GM21360 (cell line): Measurements from ENCODE around the gene DUSP8.

ENCODE experiments used
- ATAC-seq: cut with Tn5 transposase; IDR thresholded peaks from one replicate; pipeline ENCODE4 v1.9.1; 2021; ENCODE audit warnings: mild to moderate bottlenecking, moderate library complexity; ENCODE audit not compliant: unreplicated experiment

DUSP8 gene

GRCh38 chr11:1556278-1556902 is 15.7 kb downstream of the DUSP8 start:
- no peak for ATAC-seq

GRCh38 chr11:1555713-1556153 is 16.3 kb downstream of the DUSP8 start:
- no peak for ATAC-seq

GRCh38 chr11:1554981-1555712 is 16.9 kb downstream of the DUSP8 start:
- no peak for ATAC-seq

GRCh38 chr11:1553808-1554594 is 18.1 kb downstream of the DUSP8 start:
- ATAC-seq: no peak

- no peak for ATAC-seq
Measured at GRCh38 chr11:1549338-1550330, 22.4 kb downstream of the DUSP8 start.

- no peak for ATAC-seq
Measured at GRCh38 chr11:1548221-1549070, 23.6 kb downstream of the DUSP8 start.

GRCh38 chr11:1547467-1548098 is 24.5 kb downstream of the DUSP8 start:
- no peak for ATAC-seq

GRCh38 chr11:1546536-1547466 is 25.3 kb downstream of the DUSP8 start:
- ATAC-seq: no peak

- ATAC-seq: no peak
Measured at GRCh38 chr11:1546077-1546535, 26.0 kb downstream of the DUSP8 start.

- no peak for ATAC-seq
Measured at GRCh38 chr11:1545432-1545831, 26.6 kb downstream of the DUSP8 start.

GRCh38 chr11:1544536-1544935 is 27.5 kb downstream of the DUSP8 start:
- ATAC-seq: no peak

GRCh38 chr11:1543606-1544263 is 28.3 kb downstream of the DUSP8 start:
- no peak for ATAC-seq

- no peak for ATAC-seq
Measured at GRCh38 chr11:1542267-1542666, 29.8 kb downstream of the DUSP8 start.

GRCh38 chr11:1541474-1542204 is 30.4 kb downstream of the DUSP8 start:
- no peak for ATAC-seq

- ATAC-seq: no peak
Measured at GRCh38 chr11:1540074-1540473, 32.0 kb downstream of the DUSP8 start.

GRCh38 chr11:1538153-1538552 is 33.9 kb downstream of the DUSP8 start:
- ATAC-seq: no peak
